ENCODE measurements around the gene THBS3. TPM values are rescaled to one million over a fixed set of nuclear protein-coding genes. Genes with fewer than 3 reads are reported as not detected.
"Not testable (repeated sequence)": the region's sequence is repeated elsewhere in the genome, so short reads cannot be mapped to it uniquely, and the experiment has no call there.

Gene THBS3
- total and polyA plus RNA-seq, 2 of the 4 experiments (the other 2 are of a cell fraction): 15.1 to 30.4 TPM

- H4K91ac ChIP-seq (ENCODE audit: insufficient read depth, low read depth, low read length): no peak overlapping the region
- no peak overlapping the region for H3K56ac ChIP-seq (ENCODE audit: extremely low read depth, insufficient read depth, low read length)
- no peak overlapping the region for H2AFZ ChIP-seq (replicated peaks; ENCODE audit: low read length, poor library complexity)
- no peak overlapping the region for H3K4me3 ChIP-seq (ENCODE audit: insufficient read depth, low read depth, low read length)
- BruUV-seq (replicated peaks): no TSS peak
- no peak overlapping the region for H4K5ac ChIP-seq (ENCODE audit: low read depth, low read length)
- H3K27ac ChIP-seq (ENCODE audit: insufficient read depth, low read length): no peak overlapping the region
- in situ Hi-C loops (cut with MboI; ENCODE audit: low sequenced_read_pairs) (no loop called here), dilution Hi-C loops (cut with HindIII; ENCODE audit: low sequenced_read_pairs, unreplicated experiment) (no loop called here), intact Hi-C loops (cut with micrococcal nuclease) (no loop called here)
- no peak overlapping the region for H2BK20ac ChIP-seq (ENCODE audit: low read depth, low read length)
- no peak overlapping the region for H3K14ac ChIP-seq (replicated peaks; ENCODE audit: low read depth, low read length)
- H3K79me1 ChIP-seq (ENCODE audit: low read depth in 1 of 2, low read length in 2 of 2): no peaks in the 10 kb centered on the region
- no peak overlapping the region for H3K4me2 ChIP-seq (ENCODE audit: low read depth, low read length)
- no peaks in the 10 kb centered on the region for H3K36me3 ChIP-seq (ENCODE audit: control insufficient read depth, insufficient read depth, low read length)
- no peak overlapping the region for H2BK5ac ChIP-seq (ENCODE audit: low read depth, low read length, poor library complexity, severe bottlenecking)
- H4K20me1 ChIP-seq (ENCODE audit: insufficient read depth, low read length): no peaks in the 10 kb centered on the region
- H3K4ac ChIP-seq (ENCODE audit: low read depth, low read length): no peak overlapping the region
- H3K27me3 ChIP-seq (ENCODE audit: control insufficient read depth, insufficient read depth, low read length): peaks cover 7% of the 10 kb centered on the region
- ChIA-PET POLR2A (ENCODE audit: unreplicated experiment) (no interaction called here), CTCF (no interaction called here)
- H4K8ac ChIP-seq (ENCODE audit: low read depth in 2 of 2, low read length in 2 of 2): no peak overlapping the region
- no peaks in the 10 kb centered on the region for H3K9me1 ChIP-seq (ENCODE audit: insufficient read depth, low read length)
- 43% methylated on average over 1 of the region's 1 CpG; no CpG with 5 or more reads in 1 of the 2 experiments for WGBS, 2 experiments (ENCODE audit: extremely low coverage in 2 of 2, insufficient read length in 1 of 2)
- no peak overlapping the region for H3K23ac ChIP-seq (ENCODE audit: low read depth, low read length)
- no peak overlapping the region for H2AK9ac ChIP-seq (replicated peaks; ENCODE audit: low read depth, low read length, poor library complexity)
- H3K9ac ChIP-seq (ENCODE audit: low read depth, low read length): no peak overlapping the region
- no peak overlapping the region for H2BK15ac ChIP-seq (ENCODE audit: low read depth, low read length)
- H3K18ac ChIP-seq (ENCODE audit: low read depth, low read length): no peak overlapping the region
- H2AK5ac ChIP-seq (ENCODE audit: low read depth, low read length): no peak overlapping the region
- ATAC-seq (ENCODE audit: low read depth) (no peak), DNase-seq (no peak)
- H3K4me1 ChIP-seq (ENCODE audit: control insufficient read depth, insufficient read depth, low read length): no peaks in the 10 kb centered on the region
- no peaks in the 10 kb centered on the region for H3K9me3 ChIP-seq (ENCODE audit: control insufficient read depth, insufficient read depth, low read length)
- H2BK120ac ChIP-seq (ENCODE audit: low read depth, low read length): no peak overlapping the region
- TF ChIP-seq RCOR1 (IDR thresholded peaks at IDR 0.05; ENCODE audit: insufficient replicate concordance, low read length) (no peak), MAFK (IDR thresholded peaks at IDR 0.05; ENCODE audit: low read depth, low read length) (no peak), FOS (IDR thresholded peaks at IDR 0.05; ENCODE audit: low read depth, low read length) (no peak), MXI1 (IDR thresholded peaks at IDR 0.05; ENCODE audit: borderline replicate concordance, low read depth, low read length) (no peak)
- TF ChIP-seq, protein P1, sequence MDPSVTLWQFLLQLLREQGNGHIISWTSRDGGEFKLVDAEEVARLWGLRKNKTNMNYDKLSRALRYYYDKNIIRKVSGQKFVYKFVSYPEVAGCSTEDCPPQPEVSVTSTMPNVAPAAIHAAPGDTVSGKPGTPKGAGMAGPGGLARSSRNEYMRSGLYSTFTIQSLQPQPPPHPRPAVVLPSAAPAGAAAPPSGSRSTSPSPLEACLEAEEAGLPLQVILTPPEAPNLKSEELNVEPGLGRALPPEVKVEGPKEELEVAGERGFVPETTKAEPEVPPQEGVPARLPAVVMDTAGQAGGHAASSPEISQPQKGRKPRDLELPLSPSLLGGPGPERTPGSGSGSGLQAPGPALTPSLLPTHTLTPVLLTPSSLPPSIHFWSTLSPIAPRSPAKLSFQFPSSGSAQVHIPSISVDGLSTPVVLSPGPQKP (IDR thresholded peaks at IDR 0.05; ENCODE audit: borderline replicate concordance, low read depth, low read length): no peak
Measured at GRCh38 chr1:155158991-155159390, 48.7 kb downstream of the THBS3 start.

- H2BK20ac ChIP-seq (ENCODE audit: low read depth, low read length); H3K79me1 ChIP-seq (ENCODE audit: low read depth in 1 of 2, low read length in 2 of 2); H3K36me3 ChIP-seq (ENCODE audit: control insufficient read depth, insufficient read depth, low read length); H3K27ac ChIP-seq (ENCODE audit: insufficient read depth, low read length); H2AFZ ChIP-seq (replicated peaks; ENCODE audit: low read length, poor library complexity); H3K23ac ChIP-seq (ENCODE audit: low read depth, low read length); H3K9ac ChIP-seq (ENCODE audit: low read depth, low read length); H3K18ac ChIP-seq (ENCODE audit: low read depth, low read length); DNase-seq; CTCF ChIA-PET; H4K5ac ChIP-seq (ENCODE audit: low read depth, low read length); H2AK9ac ChIP-seq (replicated peaks; ENCODE audit: low read depth, low read length, poor library complexity); H3K4me3 ChIP-seq (ENCODE audit: insufficient read depth, low read depth, low read length); H3K56ac ChIP-seq (ENCODE audit: extremely low read depth, insufficient read depth, low read length); H2BK5ac ChIP-seq (ENCODE audit: low read depth, low read length, poor library complexity, severe bottlenecking); POLR2A ChIA-PET (ENCODE audit: unreplicated experiment); H3K4ac ChIP-seq (ENCODE audit: low read depth, low read length); H4K91ac ChIP-seq (ENCODE audit: insufficient read depth, low read depth, low read length); H3K4me2 ChIP-seq (ENCODE audit: low read depth, low read length); H2BK15ac ChIP-seq (ENCODE audit: low read depth, low read length); BruUV-seq (replicated peaks); intact Hi-C loops (cut with micrococcal nuclease); H2BK120ac ChIP-seq (ENCODE audit: low read depth, low read length); H3K27me3 ChIP-seq (ENCODE audit: control insufficient read depth, insufficient read depth, low read length); H2AK5ac ChIP-seq (ENCODE audit: low read depth, low read length); ATAC-seq (ENCODE audit: low read depth); H4K20me1 ChIP-seq (ENCODE audit: insufficient read depth, low read length); H3K14ac ChIP-seq (replicated peaks; ENCODE audit: low read depth, low read length); H4K8ac ChIP-seq (ENCODE audit: low read depth in 2 of 2, low read length in 2 of 2); H3K9me3 ChIP-seq (ENCODE audit: control insufficient read depth, insufficient read depth, low read length); dilution Hi-C loops (cut with HindIII; ENCODE audit: low sequenced_read_pairs, unreplicated experiment); H3K9me1 ChIP-seq (ENCODE audit: insufficient read depth, low read length); H3K4me1 ChIP-seq (ENCODE audit: control insufficient read depth, insufficient read depth, low read length); in situ Hi-C loops (cut with MboI; ENCODE audit: low sequenced_read_pairs): not testable (repeated sequence)
- WGBS, 2 experiments (ENCODE audit: extremely low coverage in 2 of 2, insufficient read length in 1 of 2): no CpG with 5 or more reads among the region's 3 CpGs
Measured at GRCh38 chr1:155155996-155156643, 51.6 kb downstream of the THBS3 start.
